HG03097 (cell line): ENCODE data around the gene STRBP.

Source experiments
- ATAC-seq: cut with Tn5 transposase; IDR thresholded peaks from one replicate; pipeline ENCODE4 v1.9.1; 2021; ENCODE audit not compliant: unreplicated experiment, low FRiP score

STRBP gene

GRCh38 chr9:123109540-123110279 is 158.7 kb downstream of the STRBP start:
- ATAC-seq: no peak

GRCh38 chr9:123108976-123109375 is 159.4 kb downstream of the STRBP start:
- no peak for ATAC-seq

- ATAC-seq: no peak
These were observed 160.6 kb downstream of the STRBP start for GRCh38 chr9:123107639-123108285.

- no peak for ATAC-seq
These were observed 162.9 kb downstream of the STRBP start for GRCh38 chr9:123105490-123105889.

GRCh38 chr9:123104807-123105206 is 163.6 kb downstream of the STRBP start:
- ATAC-seq: no peak

GRCh38 chr9:123102375-123103113 is 165.8 kb downstream of the STRBP start:
- no peak for ATAC-seq

- ATAC-seq: no peak
These were observed 168.8 kb downstream of the STRBP start for GRCh38 chr9:123099548-123099947.

GRCh38 chr9:123099042-123099441 is 169.3 kb downstream of the STRBP start:
- no peak for ATAC-seq

GRCh38 chr9:123098096-123098459 is 170.3 kb downstream of the STRBP start:
- ATAC-seq: no peak

- no peak for ATAC-seq
These were observed 170.8 kb downstream of the STRBP start for GRCh38 chr9:123097430-123098095.

- no peak for ATAC-seq
These were observed 171.4 kb downstream of the STRBP start for GRCh38 chr9:123096987-123097386.

- no peak for ATAC-seq
These were observed 175.2 kb downstream of the STRBP start for GRCh38 chr9:123093141-123093540.

GRCh38 chr9:123091459-123091858 is 176.9 kb downstream of the STRBP start:
- ATAC-seq: no peak

- ATAC-seq: no peak
These were observed 177.4 kb downstream of the STRBP start for GRCh38 chr9:123090956-123091355.

- ATAC-seq: no peak
These were observed 178.0 kb downstream of the STRBP start for GRCh38 chr9:123090198-123090896.

GRCh38 chr9:123089790-123090189 is 178.6 kb downstream of the STRBP start:
- ATAC-seq: no peak

- no peak for ATAC-seq
These were observed 179.3 kb downstream of the STRBP start for GRCh38 chr9:123089040-123089439.

- ATAC-seq: no peak
These were observed 181.0 kb downstream of the STRBP start for GRCh38 chr9:123087359-123087888.

- no peak for ATAC-seq
These were observed 182.5 kb downstream of the STRBP start for GRCh38 chr9:123085916-123086315.

GRCh38 chr9:123084256-123084655 is 184.1 kb downstream of the STRBP start:
- ATAC-seq: no peak
